ENCODE results near the gene FXYD6. TPM values are rescaled to one million over a fixed set of nuclear protein-coding genes. Genes with fewer than 3 reads are reported as not detected.

The FXYD6 gene
- total and polyA plus RNA-seq, 9 of the 15 experiments (the other 6 are each of a cell fraction or from before 2014, with no cell fraction given): 0.07 to 0.35 TPM; not detected in 7

DNA sequence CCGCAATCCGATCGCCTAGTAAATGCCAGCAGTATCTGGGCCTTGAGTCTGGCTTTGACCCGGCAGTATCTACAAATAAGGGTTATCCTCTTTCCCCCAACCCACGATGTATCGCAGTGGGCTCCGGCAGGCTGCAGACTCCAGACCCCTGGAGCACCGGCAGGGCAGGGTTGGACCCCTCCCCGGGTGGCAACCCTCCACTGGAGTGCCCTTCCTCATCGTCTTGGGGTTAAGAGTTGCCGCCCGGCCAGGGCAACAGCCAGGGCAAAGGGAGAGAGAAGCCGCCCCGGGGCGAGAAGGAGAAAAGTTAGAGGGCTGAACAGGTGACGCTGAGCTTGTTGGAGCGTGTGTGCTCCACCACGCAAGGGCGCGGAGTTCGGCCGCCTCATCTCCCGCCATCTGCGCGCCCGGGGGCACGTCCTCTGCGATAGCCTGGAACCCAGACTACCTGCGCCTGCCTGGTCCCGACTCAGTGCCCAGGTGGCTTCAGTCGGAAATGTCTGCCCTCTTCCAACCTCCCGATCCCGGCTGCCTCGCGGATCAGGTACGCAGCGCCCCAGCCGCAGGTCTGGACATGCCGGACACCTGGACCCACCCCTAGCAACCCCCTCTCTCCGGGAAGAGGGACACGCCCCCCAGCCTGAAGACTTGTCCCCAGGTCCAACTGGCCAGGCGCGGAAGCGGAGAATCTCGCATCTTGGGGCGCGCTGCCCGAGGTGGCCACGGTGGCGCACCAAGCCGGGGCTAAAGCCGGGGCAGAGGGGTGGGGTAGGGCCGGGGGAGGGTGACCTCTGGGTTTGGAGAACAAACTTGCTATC is 80.6 kb downstream of the FXYD6 start:
- BruUV-seq (replicated peaks): no TSS peak
- whole genome bisulfite sequencing (ENCODE audit: insufficient coverage, low coverage, missing lambda C conversion rate): 33% methylated on average over 42 of the region's 53 CpGs
- H3K79me2 ChIP-seq (ENCODE audit: control insufficient read depth, insufficient read depth, low read length): no peaks in the 10 kb centered on the region
- H3K4me3 ChIP-seq: no peak overlapping the region
- no peak for DNase-seq (ENCODE audit: extremely low read depth in 1 of 4, low spot score in 3 of 4)
- peaks cover 28 to 73% of the 10 kb centered on the region in 2 experiments; a peak in 4 of 5 replicates for H3K27me3 ChIP-seq (ENCODE audit: control insufficient read depth in 2 of 2, insufficient read depth in 2 of 2, low read length in 2 of 2)
- no peak overlapping the region for H3K4me2 ChIP-seq (ENCODE audit: insufficient read depth, low read length)
- H3K9ac ChIP-seq (ENCODE audit: insufficient read depth in 1 of 2, low read depth in 2 of 2, low read length in 2 of 2): no peak overlapping the region
- POLR2A ChIA-PET: no interaction called here
- FAIRE-seq: no peak
- no peak overlapping the region for H2AFZ ChIP-seq (ENCODE audit: low read depth, low read length)
- H3K27ac ChIP-seq (ENCODE audit: extremely low read depth, low read depth, low read length): no peak overlapping the region
- H4K20me1 ChIP-seq (replicated peaks; ENCODE audit: control insufficient read depth, insufficient read depth, low read length): peaks cover 5% of the 10 kb centered on the region; the same call in 1 of the 2 replicates
- H3K36me3 ChIP-seq (ENCODE audit: control insufficient read depth, insufficient read depth, low read length): no peaks in the 10 kb centered on the region
- no peaks in the 10 kb centered on the region for H3K9me3 ChIP-seq (replicated peaks; ENCODE audit: control insufficient read depth, insufficient read depth, low read depth, low read length)
- ATAC-seq: no peak
- in situ Hi-C loops (cut with MboI): no loop called here
- H3K4me1 ChIP-seq (replicated peaks in 1 of 2; ENCODE audit: control insufficient read depth in 2 of 2, insufficient read depth in 2 of 2, low read length in 2 of 2): peaks cover 0 to 19% of the 10 kb centered on the region in 2 experiments; a peak in 1 of 5 replicates
- intact Hi-C loops (cut with micrococcal nuclease): no loop called here
- CTCF ChIA-PET (ENCODE audit: low intra/inter-chr PET ratio): no interaction called here
- no peaks in the 10 kb centered on the region for H3K9me1 ChIP-seq (ENCODE audit: control insufficient read depth, insufficient read depth, low read length)
- no peak for TF ChIP-seq ZNF12 (CRISPR knock-in tag; IDR thresholded peaks at IDR 0.05)
- no peak for TF ChIP-seq SAFB2 (IDR thresholded peaks at IDR 0.05; ENCODE audit: borderline replicate concordance, low read depth, low read length, severe bottlenecking)
- TF ChIP-seq ETS2 (tag; IDR thresholded peaks at IDR 0.05; ENCODE audit: borderline replicate concordance, poor library complexity, severe bottlenecking): no peak
- TF ChIP-seq ZNF668 (CRISPR knock-in tag; IDR thresholded peaks at IDR 0.05): no peak
- TF ChIP-seq, protein P1, sequence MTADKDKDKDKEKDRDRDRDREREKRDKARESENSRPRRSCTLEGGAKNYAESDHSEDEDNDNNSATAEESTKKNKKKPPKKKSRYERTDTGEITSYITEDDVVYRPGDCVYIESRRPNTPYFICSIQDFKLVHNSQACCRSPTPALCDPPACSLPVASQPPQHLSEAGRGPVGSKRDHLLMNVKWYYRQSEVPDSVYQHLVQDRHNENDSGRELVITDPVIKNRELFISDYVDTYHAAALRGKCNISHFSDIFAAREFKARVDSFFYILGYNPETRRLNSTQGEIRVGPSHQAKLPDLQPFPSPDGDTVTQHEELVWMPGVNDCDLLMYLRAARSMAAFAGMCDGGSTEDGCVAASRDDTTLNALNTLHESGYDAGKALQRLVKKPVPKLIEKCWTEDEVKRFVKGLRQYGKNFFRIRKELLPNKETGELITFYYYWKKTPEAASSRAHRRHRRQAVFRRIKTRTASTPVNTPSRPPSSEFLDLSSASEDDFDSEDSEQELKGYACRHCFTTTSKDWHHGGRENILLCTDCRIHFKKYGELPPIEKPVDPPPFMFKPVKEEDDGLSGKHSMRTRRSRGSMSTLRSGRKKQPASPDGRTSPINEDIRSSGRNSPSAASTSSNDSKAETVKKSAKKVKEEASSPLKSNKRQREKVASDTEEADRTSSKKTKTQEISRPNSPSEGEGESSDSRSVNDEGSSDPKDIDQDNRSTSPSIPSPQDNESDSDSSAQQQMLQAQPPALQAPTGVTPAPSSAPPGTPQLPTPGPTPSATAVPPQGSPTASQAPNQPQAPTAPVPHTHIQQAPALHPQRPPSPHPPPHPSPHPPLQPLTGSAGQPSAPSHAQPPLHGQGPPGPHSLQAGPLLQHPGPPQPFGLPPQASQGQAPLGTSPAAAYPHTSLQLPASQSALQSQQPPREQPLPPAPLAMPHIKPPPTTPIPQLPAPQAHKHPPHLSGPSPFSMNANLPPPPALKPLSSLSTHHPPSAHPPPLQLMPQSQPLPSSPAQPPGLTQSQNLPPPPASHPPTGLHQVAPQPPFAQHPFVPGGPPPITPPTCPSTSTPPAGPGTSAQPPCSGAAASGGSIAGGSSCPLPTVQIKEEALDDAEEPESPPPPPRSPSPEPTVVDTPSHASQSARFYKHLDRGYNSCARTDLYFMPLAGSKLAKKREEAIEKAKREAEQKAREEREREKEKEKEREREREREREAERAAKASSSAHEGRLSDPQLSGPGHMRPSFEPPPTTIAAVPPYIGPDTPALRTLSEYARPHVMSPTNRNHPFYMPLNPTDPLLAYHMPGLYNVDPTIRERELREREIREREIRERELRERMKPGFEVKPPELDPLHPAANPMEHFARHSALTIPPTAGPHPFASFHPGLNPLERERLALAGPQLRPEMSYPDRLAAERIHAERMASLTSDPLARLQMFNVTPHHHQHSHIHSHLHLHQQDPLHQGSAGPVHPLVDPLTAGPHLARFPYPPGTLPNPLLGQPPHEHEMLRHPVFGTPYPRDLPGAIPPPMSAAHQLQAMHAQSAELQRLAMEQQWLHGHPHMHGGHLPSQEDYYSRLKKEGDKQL (CRISPR knock-in tag; IDR thresholded peaks at IDR 0.05; ENCODE audit: borderline replicate concordance): no peak
- no peak for TF ChIP-seq PHB2 (IDR thresholded peaks at IDR 0.05; ENCODE audit: low read depth)
- no peak for TF ChIP-seq POLR3G (IDR thresholded peaks at IDR 0.05; ENCODE audit: extremely low read depth, insufficient read length, insufficient replicate concordance)
- TF ChIP-seq, protein P2, sequence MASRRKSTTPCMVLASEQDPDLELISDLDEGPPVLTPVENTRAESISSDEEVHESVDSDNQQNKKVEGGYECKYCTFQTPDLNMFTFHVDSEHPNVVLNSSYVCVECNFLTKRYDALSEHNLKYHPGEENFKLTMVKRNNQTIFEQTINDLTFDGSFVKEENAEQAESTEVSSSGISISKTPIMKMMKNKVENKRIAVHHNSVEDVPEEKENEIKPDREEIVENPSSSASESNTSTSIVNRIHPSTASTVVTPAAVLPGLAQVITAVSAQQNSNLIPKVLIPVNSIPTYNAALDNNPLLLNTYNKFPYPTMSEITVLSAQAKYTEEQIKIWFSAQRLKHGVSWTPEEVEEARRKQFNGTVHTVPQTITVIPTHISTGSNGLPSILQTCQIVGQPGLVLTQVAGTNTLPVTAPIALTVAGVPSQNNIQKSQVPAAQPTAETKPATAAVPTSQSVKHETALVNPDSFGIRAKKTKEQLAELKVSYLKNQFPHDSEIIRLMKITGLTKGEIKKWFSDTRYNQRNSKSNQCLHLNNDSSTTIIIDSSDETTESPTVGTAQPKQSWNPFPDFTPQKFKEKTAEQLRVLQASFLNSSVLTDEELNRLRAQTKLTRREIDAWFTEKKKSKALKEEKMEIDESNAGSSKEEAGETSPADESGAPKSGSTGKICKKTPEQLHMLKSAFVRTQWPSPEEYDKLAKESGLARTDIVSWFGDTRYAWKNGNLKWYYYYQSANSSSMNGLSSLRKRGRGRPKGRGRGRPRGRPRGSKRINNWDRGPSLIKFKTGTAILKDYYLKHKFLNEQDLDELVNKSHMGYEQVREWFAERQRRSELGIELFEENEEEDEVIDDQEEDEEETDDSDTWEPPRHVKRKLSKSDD (conservative IDR thresholded peaks at IDR 0.05; ENCODE audit: low read length): no peak
- TF ChIP-seq JUNB (CRISPR knock-in tag; conservative IDR thresholded peaks at IDR 0.05): no peak
- no peak for TF ChIP-seq RBM17 (IDR thresholded peaks at IDR 0.05; ENCODE audit: borderline replicate concordance, low read depth, low read length)
- no peak for TF ChIP-seq FOSL1 (tag; conservative IDR thresholded peaks at IDR 0.05)
- TF ChIP-seq PHB (CRISPR knock-in tag; IDR thresholded peaks at IDR 0.05): no peak
- no peak for TF ChIP-seq DDX20 (tag; IDR thresholded peaks at IDR 0.05; ENCODE audit: low read depth)

All from K562 (cell line).